Tibial artery (tissue), 4 donors: ENCODE measurements around the gene POLR1G.

ENCODE experiments used
- DNase-seq, 2 donors: peaks; one replicate each; pipeline ENCODE4 v3.0.0-alpha.2; 2019
- H3K27ac ChIP-seq, 2 donors: fragments of 200-600 bp; sonication (generic) in 1 of 2; 1 replicate in 1 of 2; 2 replicates in 1 of 2; pipeline ENCODE4 v1.5.1; 2018 to 2019; ENCODE audit warnings: mild to moderate bottlenecking in 1 of 2
- H3K27me3 ChIP-seq, 2 donors: fragments of 200-600 bp; sonication (generic) in 1 of 2; one replicate each; pipeline versions ENCODE4 v1.5.1 to v1.6.0; 2016 to 2019
- H3K36me3 ChIP-seq, 3 donors: fragments of 200-600 bp; sonication (generic) in 2 of 3; one replicate each; pipeline ENCODE4 v1.5.1; 2016 to 2019; ENCODE audit warnings: mild to moderate bottlenecking in 2 of 3
- H3K4me1 ChIP-seq, 4 donors: fragments of 200-600 bp; sonication (generic) in 2 of 4; 1 replicate in 3 of 4; 2 replicates in 1 of 4; pipeline ENCODE4 v1.5.1; 2016 to 2019
- H3K4me3 ChIP-seq, 2 donors: fragments of 200-600 bp; sonication (generic) in 1 of 2; 1 replicate in 1 of 2; 2 replicates in 1 of 2; pipeline ENCODE4 v1.5.1; 2018 to 2019; ENCODE audit warnings: mild to moderate bottlenecking in 2 of 2
- H3K9me3 ChIP-seq, 3 donors: fragments of 200-600 bp; sonication (generic) in 1 of 3; one replicate each; pipeline ENCODE4 v1.5.1; 2016 to 2019
- CTCF ChIP-seq, 2 experiments: fragments of 200-600 bp in 1 of 2; fragments of 450-650 bp in 1 of 2; IDR thresholded peaks; one replicate each; pipeline ENCODE4 v1.5.1; 2017 to 2019; ENCODE audit warnings: antibody characterized with exemption in 2 of 2, mild to moderate bottlenecking in 1 of 2, moderate library complexity in 1 of 2
- intact Hi-C: fragments of 100-400 bp; cut with DNase I; formaldehyde crosslinking; loops from one replicate; pipeline ENCODE4 v1.15.0; 2023; ENCODE audit warnings: low total_unique reads

The POLR1G gene

GRCh38 chr19:45420356-45420755 lies 13.9 kb downstream of the POLR1G start:
- Histone ChIP-seq H3K9me3 (no peaks in the 10 kb centered on the region), H3K27me3 (no peaks in the 10 kb centered on the region), H3K4me1 (peaks cover 0 to 31% (median 24%) of the 10 kb centered on the region in 4 donors), H3K27ac (no peak overlapping the region), H3K36me3 (peaks cover 14 to 60% (median 52%) of the 10 kb centered on the region in 3 donors), H3K4me3 (no peak overlapping the region)
- TF ChIP-seq CTCF (IDR thresholded peaks at IDR 0.05): no peak
- no peak for DNase-seq
- intact Hi-C loops: no loop called here

- no peak for TF ChIP-seq CTCF (IDR thresholded peaks at IDR 0.05)
- intact Hi-C loops: no loop called here
- H3K9me3 ChIP-seq: no peaks in the 10 kb centered on the region
- no peaks in the 10 kb centered on the region for H3K27me3 ChIP-seq
- no peak overlapping the region for H3K4me3 ChIP-seq
- H3K4me1 ChIP-seq: peaks cover 0 to 33% (median 26%) of the 10 kb centered on the region in 4 donors
- DNase-seq: no peak
- H3K27ac ChIP-seq: no peak overlapping the region
- H3K36me3 ChIP-seq: peaks cover 10 to 55% (median 47%) of the 10 kb centered on the region in 3 donors
Observed at GRCh38 chr19:45420871-45421270, 14.4 kb downstream of the POLR1G start.

GRCh38 chr19:45421947-45422498 lies 15.6 kb downstream of the POLR1G start:
- no peak for TF ChIP-seq CTCF (IDR thresholded peaks at IDR 0.05)
- intact Hi-C loops: no loop called here
- no peaks in the 10 kb centered on the region for H3K27me3 ChIP-seq
- H3K9me3 ChIP-seq: no peaks in the 10 kb centered on the region
- H3K27ac ChIP-seq: no peak overlapping the region
- no peak overlapping the region for H3K4me3 ChIP-seq
- peaks cover 0 to 43% (median 35%) of the 10 kb centered on the region in 3 donors for H3K36me3 ChIP-seq
- peaks cover 0 to 36% (median 28%) of the 10 kb centered on the region in 4 donors for H3K4me1 ChIP-seq
- no peak for DNase-seq

GRCh38 chr19:45423033-45423588 lies 16.7 kb downstream of the POLR1G start:
- TF ChIP-seq CTCF (IDR thresholded peaks at IDR 0.05): peak in 1 of 2 experiments; percentile 3
- no peak for DNase-seq
- Histone ChIP-seq H3K36me3 (peaks cover 0 to 33% (median 25%) of the 10 kb centered on the region in 3 donors), H3K4me3 (peak overlapping the region; percentile 61 to 69), H3K9me3 (no peaks in the 10 kb centered on the region), H3K27me3 (no peaks in the 10 kb centered on the region), H3K27ac (peak overlapping the region; percentile 86 to 89), H3K4me1 (peaks cover 0 to 46% (median 29%) of the 10 kb centered on the region in 4 donors)
- intact Hi-C loops: no loop called here

GRCh38 chr19:45423589-45424190 lies 17.2 kb downstream of the POLR1G start, which contains the start of gene ERCC1:
TSS of gene ERCC1 (minus strand) at chr19:45423917. CDS start at chr19:45423374, 543 bp downstream.
- Histone ChIP-seq H3K36me3 (peaks cover 0 to 27% (median 22%) of the 10 kb centered on the region in 3 donors), H3K9me3 (no peaks in the 10 kb centered on the region), H3K27me3 (no peaks in the 10 kb centered on the region), H3K27ac (peak within 1 kb of the TSS; percentile 86 to 89), H3K4me1 (peaks cover 0 to 52% (median 35%) of the 10 kb centered on the region in 4 donors), H3K4me3 (peak within 1 kb of the TSS; percentile 61 to 69)
- peak; percentile 94 to 97 for DNase-seq
- no peak for TF ChIP-seq CTCF (IDR thresholded peaks at IDR 0.05)
- intact Hi-C loops: no loop called here
